ENCODE measurements around the gene PCSK5.

PCSK5 gene

GRCh38 chr9:75974016-75974766, 83.7 kb downstream of the PCSK5 start:
- no peak for DNase-seq

GRCh38 chr9:75975071-75975470, 84.6 kb downstream of the PCSK5 start:
- no peak for DNase-seq

GRCh38 chr9:75976549-75976948, 86.1 kb downstream of the PCSK5 start:
- DNase-seq: no peak

- peak; percentile 47 for DNase-seq
Observed at GRCh38 chr9:75979362-75979761, 88.9 kb downstream of the PCSK5 start.

GRCh38 chr9:75983319-75984045, 93.0 kb downstream of the PCSK5 start:
- no peak for DNase-seq

- no peak for DNase-seq
Observed at GRCh38 chr9:75985515-75985914, 95.0 kb downstream of the PCSK5 start.

GRCh38 chr9:75988663-75989062, 98.2 kb downstream of the PCSK5 start:
- no peak for DNase-seq

DNA sequence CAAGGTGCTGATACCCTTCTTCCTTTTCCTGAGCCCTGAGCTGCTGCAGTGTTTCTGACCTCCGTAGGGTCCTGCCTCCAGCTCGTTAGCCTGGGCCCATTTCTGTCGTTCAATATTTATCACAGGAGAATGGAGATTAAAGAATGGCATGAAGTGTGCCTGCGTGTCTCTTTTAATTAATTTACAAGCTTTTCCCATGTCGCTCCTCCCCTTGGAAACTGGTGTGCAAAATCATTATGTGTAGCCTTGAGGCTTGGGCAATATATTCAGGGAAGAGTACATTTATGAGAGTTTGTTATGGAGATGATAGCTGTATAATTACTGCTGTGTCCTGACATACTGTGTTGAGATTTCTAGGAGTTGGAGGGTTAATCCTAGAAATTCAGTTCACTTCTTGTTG, 99.7 kb downstream of the PCSK5 start:
- DNase-seq: no peak

- DNase-seq: no peak
Observed at GRCh38 chr9:75990576-75991304, 100.3 kb downstream of the PCSK5 start.

DNA sequence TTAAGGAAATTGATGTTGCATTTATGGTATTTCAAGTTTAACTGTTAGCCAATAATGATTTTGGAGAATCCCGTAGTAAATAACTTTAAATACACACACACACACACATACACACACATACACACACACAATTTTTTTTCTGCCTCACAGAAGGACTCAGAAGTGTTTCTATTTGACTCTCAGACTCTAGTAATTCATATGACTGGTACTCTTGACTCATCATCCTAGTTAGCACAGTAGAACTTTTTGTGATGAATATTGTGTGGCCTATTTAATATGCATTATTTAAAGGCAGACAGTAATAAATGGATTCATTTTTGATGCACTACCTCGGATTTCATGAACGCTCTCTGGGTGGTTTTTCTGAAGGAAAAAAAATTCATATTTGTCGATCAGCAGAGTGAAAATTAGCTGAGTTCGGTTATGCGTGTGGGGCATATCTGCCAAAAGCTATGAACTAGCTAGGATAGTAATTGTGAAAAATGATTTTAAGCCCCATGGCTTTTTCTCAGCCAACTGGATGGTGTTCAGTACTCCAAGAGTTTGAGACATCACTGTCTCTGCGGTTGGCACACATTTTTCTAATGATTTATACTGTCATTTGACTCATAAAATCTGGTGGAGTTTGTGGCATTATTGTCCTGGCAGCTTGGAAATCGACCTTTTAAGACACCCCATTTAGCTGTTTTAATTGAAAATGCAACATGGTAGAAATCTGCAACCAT, 102.2 kb downstream of the PCSK5 start:
- no peak for DNase-seq

DNA sequence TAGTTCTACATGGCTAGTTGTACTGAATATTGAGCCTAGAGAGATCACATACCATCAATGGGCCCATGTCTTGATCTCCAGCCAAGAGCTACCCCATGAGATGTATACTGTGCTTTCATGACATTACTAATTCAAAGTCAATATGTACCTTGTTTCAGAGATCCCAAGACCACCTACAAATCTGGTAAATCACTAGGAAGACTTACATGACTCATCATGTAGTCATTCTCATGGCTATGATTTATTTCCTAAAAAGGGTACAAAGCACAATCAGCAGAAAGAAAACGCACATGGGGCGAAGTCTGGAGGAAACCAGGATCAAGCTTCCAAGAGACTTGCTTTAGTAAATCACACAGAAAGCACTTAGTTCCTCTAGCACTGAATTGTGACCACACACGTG, 103.0 kb downstream of the PCSK5 start:
- DNase-seq: peak; percentile 2

DNA sequence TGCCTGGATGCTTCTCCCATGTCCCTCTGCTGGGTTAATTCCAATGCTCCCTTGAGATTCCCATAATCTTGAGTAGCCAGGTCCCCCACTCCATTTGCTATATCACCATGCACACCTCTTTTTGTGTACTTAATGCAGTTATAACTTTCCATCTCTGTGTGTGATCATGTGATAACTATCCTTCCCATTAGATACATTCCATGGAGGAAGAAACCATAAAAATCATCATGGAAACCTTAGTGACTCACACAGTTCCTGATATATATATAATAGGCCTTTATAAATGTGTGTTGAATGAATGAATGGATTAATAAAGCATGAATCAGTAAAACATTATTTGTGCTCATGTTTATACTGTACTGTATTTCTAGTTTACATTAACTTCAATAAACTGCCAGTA, 104.6 kb downstream of the PCSK5 start:
- DNase-seq: no peak

DNA sequence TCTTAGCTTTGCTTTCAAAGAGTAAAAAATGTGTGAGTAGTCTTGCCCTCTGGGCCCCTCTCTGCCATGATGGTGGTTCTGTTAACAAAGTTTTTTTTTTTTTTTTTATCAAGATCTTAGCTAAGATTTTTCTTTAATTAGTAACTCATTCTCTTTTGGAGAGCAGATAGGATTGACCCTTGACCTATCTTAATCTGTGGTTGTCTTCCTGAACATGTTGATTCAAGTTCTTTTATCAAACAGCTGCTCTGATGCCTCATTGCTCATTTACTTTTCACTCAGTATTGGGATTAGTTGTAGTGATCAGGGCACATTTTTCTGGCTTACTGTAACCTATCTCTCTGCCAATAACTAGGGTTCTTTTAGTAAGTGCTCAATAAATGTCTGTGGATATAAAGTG, 106.3 kb downstream of the PCSK5 start:
- DNase-seq: peak; percentile 4

GRCh38 chr9:75997206-75997605, 106.7 kb downstream of the PCSK5 start:
- DNase-seq: no peak

DNA sequence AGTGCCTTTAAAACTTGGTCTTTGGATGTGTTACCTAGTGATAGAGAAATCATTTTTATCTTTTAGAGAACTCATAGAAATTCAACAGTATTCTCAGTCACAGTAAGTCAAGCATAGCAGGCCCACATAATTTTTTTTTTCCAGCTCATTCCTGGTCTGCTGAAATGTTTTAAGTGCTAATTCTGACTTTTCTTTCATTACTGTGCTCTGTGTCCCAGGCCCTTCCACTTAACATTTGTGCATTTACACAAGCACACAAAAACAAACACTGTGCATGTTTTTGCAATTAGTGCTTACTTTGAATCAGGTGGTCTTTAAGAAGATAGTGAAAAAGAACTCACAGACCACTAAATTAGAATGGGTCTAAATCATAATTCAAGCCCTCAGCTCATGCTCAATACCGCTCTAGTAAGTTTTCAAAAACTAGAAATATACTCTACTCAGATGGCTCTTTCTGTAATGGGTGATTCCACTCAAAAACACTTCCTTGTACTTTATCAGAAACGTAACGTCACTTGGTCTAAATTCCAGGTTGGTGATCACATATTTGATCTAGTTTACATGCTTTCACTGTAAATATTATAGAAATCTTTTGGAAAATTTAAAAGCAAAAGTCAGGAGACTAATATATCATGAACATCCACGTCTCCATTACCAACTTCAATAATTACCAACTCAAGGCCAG, 107.8 kb downstream of the PCSK5 start:
- no peak for DNase-seq

DNA sequence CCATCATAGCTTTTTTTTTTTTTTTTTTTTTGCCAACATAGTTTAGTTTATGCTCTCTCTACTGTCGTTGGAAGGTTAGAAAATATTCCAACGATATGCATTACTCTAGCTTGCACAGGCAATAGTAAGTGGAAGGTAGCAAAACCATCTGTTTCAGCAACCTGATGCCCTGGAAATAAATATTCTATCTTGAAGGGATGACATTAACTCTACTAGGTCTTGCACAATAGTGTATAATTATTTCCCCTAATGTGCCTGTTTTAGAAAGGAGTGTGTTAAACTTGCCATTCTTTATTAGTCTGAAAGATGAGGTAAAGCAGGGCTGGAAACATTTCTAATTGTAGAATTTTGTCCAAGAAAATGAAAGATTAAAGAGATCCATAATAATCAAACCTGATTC, 111.0 kb downstream of the PCSK5 start:
- no peak for DNase-seq

- DNase-seq: no peak
Observed at GRCh38 chr9:76003041-76003440, 112.6 kb downstream of the PCSK5 start.

- DNase-seq: no peak
Observed at GRCh38 chr9:76004526-76004925, 114.1 kb downstream of the PCSK5 start.

- no peak for DNase-seq
Observed at GRCh38 chr9:76007935-76008334, 117.5 kb downstream of the PCSK5 start.

GRCh38 chr9:76013809-76014208, 123.3 kb downstream of the PCSK5 start:
- DNase-seq: no peak

GRCh38 chr9:76018235-76018634, 127.8 kb downstream of the PCSK5 start:
- DNase-seq: no peak

- DNase-seq: no peak
Observed at GRCh38 chr9:76018761-76019160, 128.3 kb downstream of the PCSK5 start.

DNA sequence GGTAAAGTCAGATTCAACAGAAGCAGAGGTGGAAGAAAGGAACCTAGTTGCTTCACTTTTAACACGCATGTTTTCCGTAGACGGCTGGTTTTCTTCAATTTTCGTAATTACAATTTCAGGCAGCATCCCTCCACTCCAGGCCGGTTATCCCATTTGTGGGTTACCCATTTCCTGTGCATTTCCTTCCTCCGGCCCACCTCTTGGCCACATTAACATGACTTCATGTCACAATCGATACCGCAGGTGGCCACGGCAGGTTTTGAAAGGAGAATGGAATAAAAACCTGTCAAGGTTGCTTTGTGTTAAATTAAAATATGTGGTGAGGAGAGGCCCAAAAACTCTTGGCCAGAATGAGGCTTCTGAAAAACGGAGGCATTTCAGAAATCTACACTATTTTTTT, 130.2 kb downstream of the PCSK5 start:
- no peak for DNase-seq

All from DMS53 (cell line).